HepG2 (cell line): Measurements from ENCODE around the gene RNF222. TPM values are rescaled to one million over a fixed set of nuclear protein-coding genes. Genes with fewer than 3 reads are reported as not detected.
A peak's percentile ranks its signal among the peaks of the same experiment; 100 is the strongest.

Source experiments
- CREM ChIP-seq, 2 experiments: sonication (generic) in 1 of 2; formaldehyde crosslinking in 1 of 2; IDR thresholded peaks; 2 replicates each; pipeline versions ENCODE4 v1.4.0 to v1.6.1; 2016 to 2020; ENCODE audit warnings: antibody characterized with exemption in 1 of 2, mild to moderate bottlenecking in 1 of 2, missing genetic modification reagents in 1 of 2
- KLF12 ChIP-seq: sonication (generic); formaldehyde crosslinking; IDR thresholded peaks from 2 replicates; pipeline ENCODE4 v1.4.0; 2020; ENCODE audit warnings: missing genetic modification reagents, borderline replicate concordance
- PRPF4 ChIP-seq: fragments of 200-400 bp; formaldehyde crosslinking; IDR thresholded peaks from 2 replicates; pipeline ENCODE4 v1.6.1; 2016; ENCODE audit warnings: low read length, low read depth; ENCODE audit not compliant: poor library complexity, severe bottlenecking
- ZNF547 ChIP-seq: sonication (generic); formaldehyde crosslinking; IDR thresholded peaks from 2 replicates; pipeline ENCODE4 v1.5.1; 2020; ENCODE audit warnings: mild to moderate bottlenecking, missing genetic modification reagents
- ZNF589 ChIP-seq: sonication (generic); formaldehyde crosslinking; conservative IDR thresholded peaks from 2 replicates; pipeline ENCODE4 v1.8.0; 2022; ENCODE audit warnings: mild to moderate bottlenecking, moderate library complexity, missing genetic modification reagents
- ZNF616 ChIP-seq: sonication (generic); formaldehyde crosslinking; IDR thresholded peaks from 2 replicates; pipeline ENCODE4 v1.5.0; 2020; ENCODE audit warnings: low read depth, mild to moderate bottlenecking, missing genetic modification reagents
- ZNF672 ChIP-seq: sonication (generic); formaldehyde crosslinking; IDR thresholded peaks from 2 replicates; pipeline ENCODE4 v1.8.1; 2022; ENCODE audit warnings: missing genetic modification reagents
- ZNF746 ChIP-seq: sonication (generic); formaldehyde crosslinking; IDR thresholded peaks from 2 replicates; pipeline ENCODE4 v1.8.0; 2022; ENCODE audit warnings: mild to moderate bottlenecking, missing genetic modification reagents
- polyA plus RNA-seq, 8 experiments: library from polyadenylated mRNA; depleted of rRNA in 3 of 8; stranded (reverse) in 7 of 8; unstranded in 1 of 8; fragments of >200 nt; fragmentation: Illumina TruSeq in 4 of 8; extraction: Trizol in 4 of 8; gene quantifications; 2 replicates each; pipeline versions ENCODE4 v1.2.1 to v1.2.3, GENCODE V29; 2011 to 2016; ENCODE audit warnings: low read depth in 4 of 8, missing spikeins in 1 of 8, mixed read lengths in 1 of 8; ENCODE audit not compliant: insufficient read depth in 1 of 8
- total RNA-seq, 5 experiments: library from RNA; depleted of rRNA; stranded (reverse); fragments of >200 nt; fragmentation: Illumina TruSeq; extraction: Trizol; gene quantifications; 2 replicates each; pipeline ENCODE4 v1.2.3, GENCODE V29; 2016; ENCODE audit warnings: low read depth in 1 of 5
- TF ChIP-seq, protein P1 (sequence below): sonication (generic); formaldehyde crosslinking; IDR thresholded peaks from 2 replicates; pipeline ENCODE4 v1.5.1; 2020; ENCODE audit warnings: missing genetic modification reagents, mild to moderate bottlenecking, borderline replicate concordance
- TF ChIP-seq, protein P2 (sequence below): sonication (generic); formaldehyde crosslinking; IDR thresholded peaks from 2 replicates; pipeline ENCODE4 v1.5.0; 2020; ENCODE audit warnings: mild to moderate bottlenecking, missing genetic modification reagents
- TF ChIP-seq, protein P3 (sequence below): sonication (generic); formaldehyde crosslinking; IDR thresholded peaks from 2 replicates; pipeline ENCODE4 v1.5.0; 2020; ENCODE audit warnings: missing genetic modification reagents
- TF ChIP-seq, protein P4 (sequence below): sonication (generic); formaldehyde crosslinking; IDR thresholded peaks from 2 replicates; pipeline ENCODE4 v1.4.0; 2020; ENCODE audit warnings: missing genetic modification reagents, borderline replicate concordance
- TF ChIP-seq, protein P5 (sequence below): sonication (generic); formaldehyde crosslinking; conservative IDR thresholded peaks from 2 replicates; pipeline ENCODE4 v1.4.0; 2020; ENCODE audit warnings: mild to moderate bottlenecking, missing genetic modification reagents, moderate library complexity

Gene RNF222
- total and polyA plus RNA-seq, 2 of the 13 experiments (the other 11 are each of a cell fraction or from before 2014, with no cell fraction given) = not detected

DNA sequence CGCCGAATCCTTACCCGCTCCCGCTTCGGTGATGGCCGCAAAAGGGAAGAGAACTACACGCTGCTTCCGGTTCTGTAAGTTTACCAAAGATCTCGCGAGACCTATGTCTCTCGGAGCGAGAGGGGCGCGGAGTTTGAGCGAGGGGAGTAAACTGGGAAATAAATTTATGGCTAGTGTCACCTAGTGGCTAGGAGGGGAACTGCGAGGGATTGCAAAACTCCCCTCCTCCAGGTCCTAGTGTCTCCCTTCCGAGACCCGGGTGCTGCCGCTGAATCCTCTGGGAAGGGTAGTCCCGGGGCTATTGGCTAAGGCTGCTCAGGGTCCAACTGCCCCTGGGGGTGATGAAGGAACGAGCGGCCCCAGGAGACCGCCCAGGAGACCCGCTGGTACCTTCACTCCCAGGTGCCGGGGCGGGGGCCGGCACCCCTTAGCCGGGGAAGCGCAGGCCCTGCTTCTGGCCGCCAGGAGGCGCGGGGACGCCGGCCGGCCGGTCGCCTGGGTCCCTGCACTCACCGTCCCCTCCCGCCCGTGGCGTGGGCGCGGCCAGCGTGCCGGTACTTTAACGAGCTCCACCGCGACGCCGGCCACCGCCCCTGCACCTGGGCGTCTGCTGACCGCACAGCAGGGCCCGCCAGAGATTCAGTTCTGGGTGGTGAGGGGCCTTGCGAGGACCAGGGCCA lies 14.3 kb downstream of the RNF222 start, which contains the start of gene RPL26 (continued):
- TF ChIP-seq, protein P1, sequence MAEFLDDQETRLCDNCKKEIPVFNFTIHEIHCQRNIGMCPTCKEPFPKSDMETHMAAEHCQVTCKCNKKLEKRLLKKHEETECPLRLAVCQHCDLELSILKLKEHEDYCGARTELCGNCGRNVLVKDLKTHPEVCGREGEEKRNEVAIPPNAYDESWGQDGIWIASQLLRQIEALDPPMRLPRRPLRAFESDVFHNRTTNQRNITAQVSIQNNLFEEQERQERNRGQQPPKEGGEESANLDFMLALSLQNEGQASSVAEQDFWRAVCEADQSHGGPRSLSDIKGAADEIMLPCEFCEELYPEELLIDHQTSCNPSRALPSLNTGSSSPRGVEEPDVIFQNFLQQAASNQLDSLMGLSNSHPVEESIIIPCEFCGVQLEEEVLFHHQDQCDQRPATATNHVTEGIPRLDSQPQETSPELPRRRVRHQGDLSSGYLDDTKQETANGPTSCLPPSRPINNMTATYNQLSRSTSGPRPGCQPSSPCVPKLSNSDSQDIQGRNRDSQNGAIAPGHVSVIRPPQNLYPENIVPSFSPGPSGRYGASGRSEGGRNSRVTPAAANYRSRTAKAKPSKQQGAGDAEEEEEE (CRISPR knock-in tag) = no peak
- TF ChIP-seq PRPF4 (no peak), KLF12 (peak; percentile 84; the same call in 1 of the 2 replicates), ZNF672 (CRISPR knock-in tag) (0 out of 2 replicates have a peak, but pooled peaks have one; percentile 11), ZNF589 (CRISPR knock-in tag) (peak; percentile 82; the same call in 1 of the 2 replicates), ZNF616 (CRISPR knock-in tag) (no peak), CREM (IDR thresholded peaks at IDR 0.05) (peak; percentile 80), CREM (CRISPR knock-in tag; IDR thresholded peaks at IDR 0.05) (no peak), ZNF746 (no peak), ZNF547 (CRISPR knock-in tag) (no peak)
- TF ChIP-seq, protein P2, sequence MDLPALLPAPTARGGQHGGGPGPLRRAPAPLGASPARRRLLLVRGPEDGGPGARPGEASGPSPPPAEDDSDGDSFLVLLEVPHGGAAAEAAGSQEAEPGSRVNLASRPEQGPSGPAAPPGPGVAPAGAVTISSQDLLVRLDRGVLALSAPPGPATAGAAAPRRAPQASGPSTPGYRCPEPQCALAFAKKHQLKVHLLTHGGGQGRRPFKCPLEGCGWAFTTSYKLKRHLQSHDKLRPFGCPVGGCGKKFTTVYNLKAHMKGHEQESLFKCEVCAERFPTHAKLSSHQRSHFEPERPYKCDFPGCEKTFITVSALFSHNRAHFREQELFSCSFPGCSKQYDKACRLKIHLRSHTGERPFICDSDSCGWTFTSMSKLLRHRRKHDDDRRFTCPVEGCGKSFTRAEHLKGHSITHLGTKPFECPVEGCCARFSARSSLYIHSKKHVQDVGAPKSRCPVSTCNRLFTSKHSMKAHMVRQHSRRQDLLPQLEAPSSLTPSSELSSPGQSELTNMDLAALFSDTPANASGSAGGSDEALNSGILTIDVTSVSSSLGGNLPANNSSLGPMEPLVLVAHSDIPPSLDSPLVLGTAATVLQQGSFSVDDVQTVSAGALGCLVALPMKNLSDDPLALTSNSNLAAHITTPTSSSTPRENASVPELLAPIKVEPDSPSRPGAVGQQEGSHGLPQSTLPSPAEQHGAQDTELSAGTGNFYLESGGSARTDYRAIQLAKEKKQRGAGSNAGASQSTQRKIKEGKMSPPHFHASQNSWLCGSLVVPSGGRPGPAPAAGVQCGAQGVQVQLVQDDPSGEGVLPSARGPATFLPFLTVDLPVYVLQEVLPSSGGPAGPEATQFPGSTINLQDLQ (CRISPR knock-in tag) = no peak
- TF ChIP-seq, protein P3, sequence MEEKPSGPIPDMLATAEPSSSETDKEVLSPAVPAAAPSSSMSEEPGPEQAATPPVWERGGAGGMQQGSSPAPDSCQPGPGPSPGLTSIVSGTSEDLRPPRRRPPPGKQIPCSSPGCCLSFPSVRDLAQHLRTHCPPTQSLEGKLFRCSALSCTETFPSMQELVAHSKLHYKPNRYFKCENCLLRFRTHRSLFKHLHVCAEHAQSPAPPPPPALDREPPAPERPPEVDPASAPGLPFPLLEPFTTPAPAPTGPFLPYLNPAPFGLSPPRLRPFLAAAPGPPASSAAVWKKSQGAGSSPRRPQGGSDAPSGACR (CRISPR knock-in tag) = 0 out of 2 replicates have a peak, but pooled peaks have one; percentile 75
- TF ChIP-seq, protein P4, sequence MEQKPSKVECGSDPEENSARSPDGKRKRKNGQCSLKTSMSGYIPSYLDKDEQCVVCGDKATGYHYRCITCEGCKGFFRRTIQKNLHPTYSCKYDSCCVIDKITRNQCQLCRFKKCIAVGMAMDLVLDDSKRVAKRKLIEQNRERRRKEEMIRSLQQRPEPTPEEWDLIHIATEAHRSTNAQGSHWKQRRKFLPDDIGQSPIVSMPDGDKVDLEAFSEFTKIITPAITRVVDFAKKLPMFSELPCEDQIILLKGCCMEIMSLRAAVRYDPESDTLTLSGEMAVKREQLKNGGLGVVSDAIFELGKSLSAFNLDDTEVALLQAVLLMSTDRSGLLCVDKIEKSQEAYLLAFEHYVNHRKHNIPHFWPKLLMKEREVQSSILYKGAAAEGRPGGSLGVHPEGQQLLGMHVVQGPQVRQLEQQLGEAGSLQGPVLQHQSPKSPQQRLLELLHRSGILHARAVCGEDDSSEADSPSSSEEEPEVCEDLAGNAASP (CRISPR knock-in tag) = no peak; the same call in 1 of the 2 replicates
- TF ChIP-seq, protein P5, sequence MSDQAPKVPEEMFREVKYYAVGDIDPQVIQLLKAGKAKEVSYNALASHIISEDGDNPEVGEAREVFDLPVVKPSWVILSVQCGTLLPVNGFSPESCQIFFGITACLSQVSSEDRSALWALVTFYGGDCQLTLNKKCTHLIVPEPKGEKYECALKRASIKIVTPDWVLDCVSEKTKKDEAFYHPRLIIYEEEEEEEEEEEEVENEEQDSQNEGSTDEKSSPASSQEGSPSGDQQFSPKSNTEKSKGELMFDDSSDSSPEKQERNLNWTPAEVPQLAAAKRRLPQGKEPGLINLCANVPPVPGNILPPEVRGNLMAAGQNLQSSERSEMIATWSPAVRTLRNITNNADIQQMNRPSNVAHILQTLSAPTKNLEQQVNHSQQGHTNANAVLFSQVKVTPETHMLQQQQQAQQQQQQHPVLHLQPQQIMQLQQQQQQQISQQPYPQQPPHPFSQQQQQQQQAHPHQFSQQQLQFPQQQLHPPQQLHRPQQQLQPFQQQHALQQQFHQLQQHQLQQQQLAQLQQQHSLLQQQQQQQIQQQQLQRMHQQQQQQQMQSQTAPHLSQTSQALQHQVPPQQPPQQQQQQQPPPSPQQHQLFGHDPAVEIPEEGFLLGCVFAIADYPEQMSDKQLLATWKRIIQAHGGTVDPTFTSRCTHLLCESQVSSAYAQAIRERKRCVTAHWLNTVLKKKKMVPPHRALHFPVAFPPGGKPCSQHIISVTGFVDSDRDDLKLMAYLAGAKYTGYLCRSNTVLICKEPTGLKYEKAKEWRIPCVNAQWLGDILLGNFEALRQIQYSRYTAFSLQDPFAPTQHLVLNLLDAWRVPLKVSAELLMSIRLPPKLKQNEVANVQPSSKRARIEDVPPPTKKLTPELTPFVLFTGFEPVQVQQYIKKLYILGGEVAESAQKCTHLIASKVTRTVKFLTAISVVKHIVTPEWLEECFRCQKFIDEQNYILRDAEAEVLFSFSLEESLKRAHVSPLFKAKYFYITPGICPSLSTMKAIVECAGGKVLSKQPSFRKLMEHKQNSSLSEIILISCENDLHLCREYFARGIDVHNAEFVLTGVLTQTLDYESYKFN (CRISPR knock-in tag) = peak; percentile 6; the same call in 1 of the 2 replicates
